Pulmonary artery endothelial cell (primary cell): ENCODE results near the gene S100A6. TPM values are rescaled to one million over a fixed set of nuclear protein-coding genes. Genes with fewer than 3 reads are reported as not detected.
A peak's percentile ranks its signal among the peaks of the same experiment; 100 is the strongest.

ENCODE experiments used
- DNase-seq: peaks from one replicate; pipeline ENCODE4 v3.0.0-alpha.2; 2011; ENCODE audit warnings: low read depth, low spot score
- total RNA-seq: library from RNA; depleted of rRNA; stranded (reverse); fragments of >200 nt; gene quantifications from 2 replicates; pipeline ENCODE4 v1.2.3, GENCODE V29; 2014

S100A6 gene
- total RNA-seq, 1 donor from 2014 or later = 1,896 TPM

DNA sequence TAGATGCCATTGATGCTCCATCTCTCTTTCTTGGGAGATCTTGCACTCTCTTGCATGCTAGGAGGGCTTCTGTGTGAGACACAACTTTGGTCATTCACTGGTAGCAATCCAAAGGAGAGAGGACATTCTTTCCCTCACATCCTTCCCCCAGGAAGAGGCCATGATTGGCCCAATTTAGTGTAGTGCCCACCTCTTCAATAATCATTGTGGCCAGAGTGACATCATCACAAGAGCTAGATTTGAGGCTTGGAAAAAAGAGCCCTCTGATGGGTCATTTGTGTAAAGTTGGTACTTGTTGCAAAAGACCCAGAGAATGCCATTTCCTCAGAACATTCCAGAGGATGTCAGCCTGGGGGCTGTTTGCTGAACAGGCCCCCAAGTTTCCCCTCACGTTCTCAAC, 30.2 kb downstream of the S100A6 start:
- no peak for DNase-seq

DNA sequence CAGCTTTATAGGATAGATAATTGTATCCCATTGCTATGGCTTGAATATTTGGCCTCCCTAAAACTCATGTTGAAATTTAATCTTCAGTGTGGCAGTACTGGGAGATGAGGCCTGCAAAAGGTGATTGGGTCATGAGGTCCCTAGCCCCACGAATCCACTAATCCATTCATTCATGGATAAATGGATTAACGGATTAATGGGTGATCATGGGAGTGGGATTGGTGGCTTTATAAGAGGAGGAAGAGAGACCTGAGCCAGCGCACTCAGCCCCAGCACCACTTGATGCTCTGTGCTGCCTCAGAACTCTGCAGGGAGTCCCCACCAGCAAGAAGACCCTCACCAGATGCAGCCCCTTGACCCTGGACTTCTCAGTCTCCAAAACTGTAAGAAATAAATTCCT, 32.0 kb downstream of the S100A6 start:
- no peak for DNase-seq

DNA sequence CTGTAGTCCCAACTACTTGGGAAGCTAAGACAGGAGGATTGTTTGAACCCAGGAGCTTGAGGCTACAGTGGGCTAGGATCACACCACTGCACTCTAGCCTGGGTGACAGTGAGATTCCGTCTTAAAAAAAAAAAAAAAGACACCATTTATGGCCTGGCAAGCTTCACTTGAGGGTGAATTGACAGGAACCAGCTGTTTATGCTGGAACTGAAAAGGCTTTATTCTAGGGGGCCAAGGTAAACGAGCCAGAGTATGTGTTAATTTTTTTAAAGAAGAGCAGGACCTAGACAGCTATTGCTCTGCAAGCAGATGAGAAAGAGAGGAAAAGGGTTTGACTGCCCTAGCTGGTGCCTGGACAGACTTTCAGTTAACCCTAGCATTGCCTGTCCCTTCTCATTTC, 37.0 kb downstream of the S100A6 start:
- no peak for DNase-seq

DNA sequence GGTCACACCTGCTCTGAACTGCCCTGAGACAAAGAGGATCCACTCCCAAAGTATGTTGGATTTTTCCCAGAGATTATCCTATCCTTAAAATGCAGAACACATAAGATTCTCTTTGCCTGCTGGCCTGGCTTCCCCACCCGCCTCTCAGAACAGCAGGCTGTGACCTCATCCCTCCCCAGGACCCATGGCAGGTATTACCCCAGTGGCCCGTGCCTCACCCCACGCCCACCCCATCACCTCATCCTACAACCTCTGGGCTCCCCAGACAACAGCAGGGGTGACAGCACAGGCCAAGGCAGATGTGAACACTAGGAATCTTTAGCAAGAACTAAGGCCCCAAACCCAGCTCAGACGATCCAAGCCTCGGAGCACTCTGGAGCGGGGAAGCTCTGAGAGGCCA, 40.3 kb downstream of the S100A6 start:
- DNase-seq = no peak

DNA sequence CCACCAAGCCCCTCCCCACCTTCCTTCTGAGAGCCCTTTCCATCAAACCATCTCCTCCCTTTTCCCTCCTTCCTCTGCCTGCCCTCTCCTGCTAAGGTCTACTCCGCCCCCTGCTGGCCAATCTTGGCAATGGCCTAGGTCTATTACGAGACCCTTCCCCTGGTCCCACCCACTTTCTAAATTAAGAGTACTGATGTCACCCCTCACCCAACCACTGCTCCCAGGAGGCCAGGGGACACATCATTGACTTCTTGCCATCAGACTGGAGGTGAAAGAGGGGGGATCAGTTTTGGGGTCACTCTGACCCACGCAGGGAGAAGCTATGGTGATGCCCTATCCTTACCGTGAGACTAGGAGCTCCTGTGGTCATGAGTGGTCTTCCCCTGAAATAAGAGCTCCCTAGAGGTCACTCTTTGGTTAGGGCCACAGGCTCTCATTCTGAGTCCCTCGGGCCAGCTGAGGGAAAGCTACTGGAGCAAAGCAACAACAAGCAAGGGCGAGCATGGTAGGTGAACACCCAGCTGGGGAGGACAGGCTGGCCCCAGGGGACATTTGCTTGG, 40.7 kb downstream of the S100A6 start:
- peak; percentile 11 for DNase-seq

DNA sequence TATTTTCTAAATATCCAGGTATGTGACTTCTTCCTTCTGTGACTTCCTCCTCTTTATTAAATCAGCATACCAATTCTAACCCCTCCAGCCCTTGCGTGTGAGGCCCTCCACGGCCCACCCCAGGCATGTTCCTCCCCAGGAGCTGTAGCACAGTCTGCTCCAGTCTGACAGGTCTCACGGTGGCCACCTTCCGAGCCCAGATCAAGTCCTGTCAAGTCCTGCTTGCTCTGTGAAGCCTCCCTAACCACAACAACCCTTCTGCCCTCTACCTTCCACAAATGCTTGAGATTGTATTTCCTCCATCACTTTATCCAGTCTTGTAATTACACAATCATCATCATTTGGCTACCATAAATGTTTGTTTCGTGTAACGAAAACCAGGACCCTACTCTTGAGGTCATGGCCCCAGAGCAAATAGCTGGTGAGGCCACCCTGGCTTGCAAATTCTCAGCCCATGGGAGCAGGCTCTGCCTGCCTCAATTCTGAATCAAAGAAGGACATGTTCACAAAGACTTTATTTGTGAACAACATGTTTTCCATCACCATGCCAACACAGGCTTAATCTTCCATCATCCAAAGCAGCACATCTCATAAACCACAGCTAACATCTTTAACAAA, 42.3 kb downstream of the S100A6 start:
- no peak for DNase-seq

DNA sequence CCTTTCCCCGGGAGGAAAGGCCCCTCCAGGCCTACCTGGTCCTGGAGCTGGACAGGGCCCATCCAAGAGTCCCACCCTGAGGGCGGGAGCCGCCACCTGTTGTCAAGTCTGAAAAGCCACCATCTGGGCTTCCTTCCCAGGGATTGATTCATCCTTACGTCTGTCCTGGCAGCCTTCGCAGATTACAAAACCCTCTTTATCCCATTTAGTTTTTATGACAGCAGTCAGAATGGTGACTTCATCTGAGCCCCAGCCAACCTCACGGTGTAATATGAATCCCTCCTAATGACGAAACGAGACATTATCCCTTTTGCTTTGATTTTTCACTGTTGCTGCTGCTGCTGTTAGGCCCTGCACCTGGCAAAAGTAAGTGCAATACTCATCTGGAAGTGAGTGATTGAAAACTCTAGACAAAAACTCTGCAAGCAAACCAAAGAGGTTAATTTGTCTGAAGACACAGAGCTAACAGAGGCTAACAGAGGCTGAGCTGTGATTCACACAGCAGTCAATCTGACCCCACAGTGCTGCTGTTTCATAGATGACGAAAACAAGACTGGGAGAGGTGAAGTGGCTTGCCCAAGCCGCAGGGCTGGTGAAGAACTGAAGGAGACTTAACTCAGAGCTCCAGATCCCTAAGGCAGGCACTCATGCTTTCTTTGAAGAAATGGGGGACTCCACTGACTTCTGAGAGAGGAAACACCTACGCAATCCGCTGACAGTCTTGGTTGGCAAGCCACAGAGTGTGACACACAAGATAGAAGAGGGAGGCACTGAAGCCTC, 45.3 kb downstream of the S100A6 start:
- DNase-seq = no peak

DNA sequence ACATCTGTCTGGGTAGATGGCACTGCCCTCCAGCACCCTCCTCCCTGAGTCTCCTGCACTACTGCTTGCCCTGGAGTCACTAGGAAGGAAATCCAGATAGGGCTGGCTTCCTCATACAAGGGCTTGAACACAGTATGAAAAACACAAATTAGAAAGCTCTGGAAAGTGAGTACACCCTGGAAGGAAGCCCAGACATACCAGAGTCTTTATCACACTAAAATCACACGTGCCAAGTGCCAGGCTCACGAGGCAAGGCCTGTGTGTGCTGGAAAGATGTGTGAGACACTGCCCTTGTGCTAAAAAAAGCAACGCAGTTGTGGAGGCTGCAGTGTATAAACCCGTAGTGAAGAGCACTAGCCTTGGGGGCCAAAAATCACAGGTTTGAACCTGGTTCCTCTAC, 47.1 kb downstream of the S100A6 start:
- no peak for DNase-seq

DNA sequence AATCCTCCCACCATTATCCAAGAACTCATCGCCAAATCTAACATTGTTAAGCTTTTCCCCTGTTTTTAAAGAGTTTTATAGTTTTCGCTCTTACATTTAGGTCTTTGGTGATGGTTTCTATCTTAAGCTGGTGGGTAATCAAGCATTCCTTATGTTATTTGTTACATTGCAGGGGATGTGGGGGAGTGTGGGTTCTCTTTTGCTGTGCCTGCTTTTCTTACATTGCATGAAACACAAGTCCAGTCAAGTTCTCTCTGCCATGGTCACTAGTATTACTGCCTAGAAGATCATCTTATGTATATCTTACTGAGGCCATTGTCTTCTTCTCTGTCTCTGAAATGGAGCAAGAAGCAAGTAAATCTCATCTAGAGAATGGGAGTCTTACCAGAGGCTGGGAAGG, 48.1 kb downstream of the S100A6 start:
- no peak for DNase-seq

DNA sequence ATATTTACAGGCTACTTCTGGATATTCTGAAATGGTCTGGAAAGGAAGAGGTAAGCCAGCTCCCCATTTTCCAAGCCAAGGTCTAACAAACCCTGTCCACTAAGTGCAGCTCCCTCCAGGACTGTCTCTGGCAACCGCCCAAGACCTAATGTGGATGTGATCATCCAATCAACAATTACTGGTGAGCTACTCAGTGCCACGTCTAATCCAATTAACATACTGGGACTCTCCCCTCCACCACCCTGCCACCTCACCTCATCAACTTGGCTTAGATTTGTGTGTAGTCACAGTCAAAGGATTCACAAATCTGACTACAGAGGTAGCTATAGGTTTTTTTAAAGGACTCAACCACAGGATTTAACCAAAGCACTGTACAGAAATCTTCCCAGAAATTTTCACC, 49.9 kb downstream of the S100A6 start:
- no peak for DNase-seq

Other genes with a start within 250 kb of the S100A6 start
- gene PGLYRP3, start 223.0 kb downstream of the S100A6 start, total RNA-seq = not detected in 2 replicates
- not detected in 2 replicates for gene PGLYRP4, start 187.2 kb downstream of the S100A6 start, total RNA-seq
- gene S100A9, start 178.1 kb downstream of the S100A6 start, total RNA-seq = 0.13 and 0.95 TPM in 2 replicates
- gene S100A12, start 160.4 kb downstream of the S100A6 start, total RNA-seq = not detected in 2 replicates
- not detected in 2 replicates for gene S100A8, start 144.9 kb downstream of the S100A6 start, total RNA-seq
- not detected in 2 replicates for gene S100A7A, start 119.5 kb downstream of the S100A6 start, total RNA-seq
- gene S100A7, start 75.3 kb downstream of the S100A6 start, total RNA-seq = not detected in 2 replicates
- not detected in 2 replicates for gene S100A5, start 4.9 kb upstream of the S100A6 start, total RNA-seq
- gene S100A4, start 9.8 kb upstream of the S100A6 start, total RNA-seq = 0.60 and 0.66 TPM in 2 replicates
- gene S100A3, start 13.3 kb upstream of the S100A6 start, total RNA-seq = 0.66 and 0.85 TPM in 2 replicates
- 1.6 and 2.2 TPM in 2 replicates for gene S100A2, start 29.9 kb upstream of the S100A6 start, total RNA-seq
- 689 and 738 TPM in 2 replicates for gene S100A16, start 77.1 kb upstream of the S100A6 start, total RNA-seq
- gene S100A14, start 80.3 kb upstream of the S100A6 start, total RNA-seq = 0.14 and 0.20 TPM in 2 replicates
- gene S100A13, start 91.5 kb upstream of the S100A6 start, total RNA-seq = 62.6 and 153 TPM in 2 replicates
- gene S100A1, start 92.4 kb upstream of the S100A6 start, total RNA-seq = not detected in 2 replicates
- 27.6 and 42.4 TPM in 2 replicates for gene CHTOP, start 98.1 kb upstream of the S100A6 start, total RNA-seq
- gene SNAPIN, start 122.7 kb upstream of the S100A6 start, total RNA-seq = 60.6 and 61.7 TPM in 2 replicates
- 295 and 331 TPM in 2 replicates for gene ILF2, start 135.0 kb upstream of the S100A6 start, total RNA-seq
- 18.5 and 33.1 TPM in 2 replicates for gene NPR1, start 142.7 kb upstream of the S100A6 start, total RNA-seq
- gene INTS3, start 192.1 kb upstream of the S100A6 start, total RNA-seq = 20.7 and 37.0 TPM in 2 replicates
- 24.5 and 26.0 TPM in 2 replicates for gene SLC27A3, start 239.4 kb upstream of the S100A6 start, total RNA-seq